CD4-positive, alpha-beta T cell (primary cell): ENCODE data around the gene FAM163B. TPM values are rescaled to one million over a fixed set of nuclear protein-coding genes. Genes with fewer than 3 reads are reported as not detected.
A peak's percentile ranks its signal among the peaks of the same experiment; 100 is the strongest.

Source experiments
- ATAC-seq: fragments of 200-7000 bp; cut with Tn5 transposase; one replicate; pipeline ENCODE4 v1.10.0; 2022; ENCODE audit warnings: mild to moderate bottlenecking; ENCODE audit not compliant: poor library complexity
- CTCF ChIA-PET: fragments of 350-600 bp; sonication (Branson Sonifier 250); formaldehyde crosslinking; loops from one replicate; lab custom pipeline; 2021; ENCODE audit warnings: antibody characterized with exemption, inconsistent platforms; lab: Charles Lee
- POLR2A ChIA-PET: fragments of 350-600 bp; sonication (Branson Sonifier 250); formaldehyde crosslinking; loops from one replicate; lab custom pipeline; 2021; ENCODE audit warnings: antibody characterized with exemption, inconsistent platforms; lab: Charles Lee
- DNase-seq, 14 experiments: peaks; one replicate each; pipeline ENCODE4 v3.0.0-alpha.2; 2013 to 2020; ENCODE audit warnings: mixed read lengths in 2 of 14
- H3K27ac ChIP-seq, 2 donors: one replicate each; pipeline versions ENCODE4 v1.5.1 to v1.7.0; 2013; ENCODE audit warnings: low read length in 2 of 2, low read depth in 1 of 2, mild to moderate bottlenecking in 1 of 2
- H3K27me3 ChIP-seq, 2 experiments: 1 replicate in 1 of 2; 2 replicates in 1 of 2; pipeline versions ENCODE4 v1.6.1 to v1.7.0; 2013; ENCODE audit warnings: low read length in 2 of 2, control low read depth in 1 of 2, mild to moderate bottlenecking in 1 of 2, moderate library complexity in 1 of 2; ENCODE audit not compliant: insufficient read depth in 2 of 2, control insufficient read depth in 1 of 2
- H3K36me3 ChIP-seq: one replicate; pipeline ENCODE4 v1.6.1; 2013; ENCODE audit warnings: low read length, control low read depth; ENCODE audit not compliant: insufficient read depth
- H3K4me1 ChIP-seq: one replicate; pipeline ENCODE4 v1.6.1; 2013; ENCODE audit warnings: low read length, control low read depth; ENCODE audit not compliant: insufficient read depth
- H3K4me3 ChIP-seq: one replicate; pipeline ENCODE4 v1.5.1; 2013; ENCODE audit warnings: mild to moderate bottlenecking, low read length, moderate library complexity
- H3K9me3 ChIP-seq, 2 experiments: 1 replicate in 1 of 2; 2 replicates in 1 of 2; pipeline versions ENCODE4 v1.6.1 to v1.7.0; 2013; ENCODE audit warnings: low read length in 2 of 2, mild to moderate bottlenecking in 2 of 2, control low read depth in 1 of 2, moderate library complexity in 1 of 2; ENCODE audit not compliant: control insufficient read depth in 1 of 2, insufficient read depth in 1 of 2
- H3K27ac Mint-ChIP-seq: one replicate; pipeline ENCODE4 v1.8.0; 2020; ENCODE audit warnings: mixed read lengths
- H3K27me3 Mint-ChIP-seq: one replicate; pipeline ENCODE4 v1.8.0; 2021; ENCODE audit warnings: mixed read lengths
- H3K36me3 Mint-ChIP-seq: one replicate; pipeline ENCODE4 v1.8.0; 2021; ENCODE audit warnings: low read depth, mixed read lengths
- H3K4me1 Mint-ChIP-seq: one replicate; pipeline ENCODE4 v1.8.0; 2021; ENCODE audit warnings: low read depth, mixed read lengths
- H3K4me3 Mint-ChIP-seq: one replicate; pipeline ENCODE4 v1.8.0; 2020; ENCODE audit warnings: mild to moderate bottlenecking, mixed read lengths
- H3K9me3 Mint-ChIP-seq: one replicate; pipeline ENCODE4 v1.8.0; 2020; ENCODE audit warnings: mixed read lengths
- intact Hi-C, 2 experiments: fragments of 100-400 bp; cut with DNase I in 1 of 2; cut with micrococcal nuclease in 1 of 2; formaldehyde crosslinking; loops; one replicate each; pipeline versions ENCODE4 v1.15.1 to v1.9.0; 2023 to 2025; cut with DNase I, micrococcal nuclease
- total RNA-seq, 174 experiments: library from RNA in 2 of 174; stranded (reverse) in 2 of 174; gene quantifications; one replicate each; pipeline ENCODE4 v1.2.3 and lab custom pipeline; 2021 to 2026
- TF ChIP-seq, protein P1 (sequence below): fragments of 200-600 bp; IDR thresholded peaks from one replicate; pipeline ENCODE4 v1.8.0; 2022; ENCODE audit warnings: antibody characterized with exemption, mild to moderate bottlenecking

FAM163B gene
- total RNA-seq, 2 experiments from 2014 or later, result not detected

- Mint-ChIP-seq H3K4me3 (peak overlapping the region; percentile 42), H3K27ac (no peak overlapping the region), H3K36me3 (peaks cover 7% of the 10 kb centered on the region), H3K9me3 (no peaks in the 10 kb centered on the region), H3K27me3 (peaks cover 33% of the 10 kb centered on the region), H3K4me1 (peaks cover 45% of the 10 kb centered on the region)
- Histone ChIP-seq H3K4me3 (no peak overlapping the region), H3K4me1 (peaks cover 50% of the 10 kb centered on the region), H3K9me3 (peaks cover 0 to 21% of the 10 kb centered on the region in 2 experiments), H3K27ac (no peak overlapping the region), H3K36me3 (no peaks in the 10 kb centered on the region), H3K27me3 (peaks cover 5 to 26% of the 10 kb centered on the region in 2 experiments)
- TF ChIP-seq, protein P1, sequence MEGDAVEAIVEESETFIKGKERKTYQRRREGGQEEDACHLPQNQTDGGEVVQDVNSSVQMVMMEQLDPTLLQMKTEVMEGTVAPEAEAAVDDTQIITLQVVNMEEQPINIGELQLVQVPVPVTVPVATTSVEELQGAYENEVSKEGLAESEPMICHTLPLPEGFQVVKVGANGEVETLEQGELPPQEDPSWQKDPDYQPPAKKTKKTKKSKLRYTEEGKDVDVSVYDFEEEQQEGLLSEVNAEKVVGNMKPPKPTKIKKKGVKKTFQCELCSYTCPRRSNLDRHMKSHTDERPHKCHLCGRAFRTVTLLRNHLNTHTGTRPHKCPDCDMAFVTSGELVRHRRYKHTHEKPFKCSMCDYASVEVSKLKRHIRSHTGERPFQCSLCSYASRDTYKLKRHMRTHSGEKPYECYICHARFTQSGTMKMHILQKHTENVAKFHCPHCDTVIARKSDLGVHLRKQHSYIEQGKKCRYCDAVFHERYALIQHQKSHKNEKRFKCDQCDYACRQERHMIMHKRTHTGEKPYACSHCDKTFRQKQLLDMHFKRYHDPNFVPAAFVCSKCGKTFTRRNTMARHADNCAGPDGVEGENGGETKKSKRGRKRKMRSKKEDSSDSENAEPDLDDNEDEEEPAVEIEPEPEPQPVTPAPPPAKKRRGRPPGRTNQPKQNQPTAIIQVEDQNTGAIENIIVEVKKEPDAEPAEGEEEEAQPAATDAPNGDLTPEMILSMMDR, result no peak
- intact Hi-C loops, result no loop called here
- ATAC-seq (no peak), DNase-seq (no peak)
- ChIA-PET CTCF (interaction anchor here (1.4 kb wide), 1 partner anchor 54 kb away, joined by 6 read pairs; no protein-coding TSS in a partner anchor), POLR2A (interaction anchor here (1.5 to 3.8 kb wide), 4 partner anchors 8 to 72 kb away, joined by 5 to 26 read pairs (median 7); no protein-coding TSS in a partner anchor)
These were observed 45.8 kb upstream of the FAM163B start for GRCh38 chr9:133654736-133655657.

- ChIA-PET POLR2A (no interaction called here), CTCF (no interaction called here)
- TF ChIP-seq, protein P1, result no peak
- DNase-seq, result no peak
- no peak overlapping the region for H3K4me3 Mint-ChIP-seq
- intact Hi-C loops, result no loop called here
- no peaks in the 10 kb centered on the region for H3K36me3 ChIP-seq
- no peak overlapping the region for H3K27ac Mint-ChIP-seq
- peaks cover 7% of the 10 kb centered on the region for H3K36me3 Mint-ChIP-seq
- peaks cover 5 to 19% of the 10 kb centered on the region in 2 experiments for H3K27me3 ChIP-seq
- H3K9me3 ChIP-seq, result peaks cover 0 to 21% of the 10 kb centered on the region in 2 experiments
- no peak overlapping the region for H3K4me3 ChIP-seq
- H3K9me3 Mint-ChIP-seq, result no peaks in the 10 kb centered on the region
- peaks cover 31% of the 10 kb centered on the region for H3K4me1 Mint-ChIP-seq
- H3K27me3 Mint-ChIP-seq, result peaks cover 35% of the 10 kb centered on the region
- no peak for ATAC-seq
- no peak overlapping the region for H3K27ac ChIP-seq
- H3K4me1 ChIP-seq, result peaks cover 39% of the 10 kb centered on the region
These were observed 44.4 kb upstream of the FAM163B start for GRCh38 chr9:133653638-133654037.

- no peaks in the 10 kb centered on the region for H3K9me3 Mint-ChIP-seq
- no peak overlapping the region for H3K27ac Mint-ChIP-seq
- no peaks in the 10 kb centered on the region for H3K36me3 Mint-ChIP-seq
- H3K4me3 ChIP-seq, result no peak overlapping the region
- POLR2A ChIA-PET, result interaction anchor here (1.0 kb wide), 1 partner anchor 22 kb away, joined by 3 read pairs; no protein-coding TSS in a partner anchor
- H3K27ac ChIP-seq, result no peak overlapping the region
- H3K4me1 Mint-ChIP-seq, result peaks cover 7% of the 10 kb centered on the region
- CTCF ChIA-PET, result no interaction called here
- H3K4me1 ChIP-seq, result peaks cover 3% of the 10 kb centered on the region
- H3K9me3 ChIP-seq, result peaks cover 0 to 11% of the 10 kb centered on the region in 2 experiments
- no peak for DNase-seq
- no peaks in the 10 kb centered on the region for H3K36me3 ChIP-seq
- H3K27me3 ChIP-seq, result peaks cover 0 to 8% of the 10 kb centered on the region in 2 experiments
- TF ChIP-seq, protein P1, result no peak
- intact Hi-C loops, result no loop called here
- peaks cover 12% of the 10 kb centered on the region for H3K27me3 Mint-ChIP-seq
- no peak for ATAC-seq
- H3K4me3 Mint-ChIP-seq, result no peak overlapping the region
These were observed 40.8 kb upstream of the FAM163B start for GRCh38 chr9:133650026-133650425.
